NCI-H187 treated with DMSO at 0.1 percent for 48 hours (cell line): ENCODE measurements around the gene TTC28.
"Not testable (repeated sequence)": the region's sequence is repeated elsewhere in the genome, so short reads cannot be mapped to it uniquely, and the experiment has no call there.

Experiments used
- DNase-seq: peaks from one replicate; lab custom pipeline; 2025; lab: John Stamatoyannopoulos, UW

TTC28 gene

GRCh38 chr22:28560046-28560742 is 119.4 kb downstream of the TTC28 start:
- DNase-seq, result no peak

GRCh38 chr22:28557184-28557583 is 122.5 kb downstream of the TTC28 start:
- DNase-seq, result no peak

- DNase-seq, result not testable (repeated sequence)
These were observed 126.4 kb downstream of the TTC28 start for GRCh38 chr22:28553108-28553866.

- DNase-seq, result no peak
These were observed 131.2 kb downstream of the TTC28 start for GRCh38 chr22:28548406-28548805.

GRCh38 chr22:28547132-28547842 is 132.4 kb downstream of the TTC28 start:
- DNase-seq, result no peak

GRCh38 chr22:28544431-28544868 is 135.2 kb downstream of the TTC28 start:
- no peak for DNase-seq

- no peak for DNase-seq
These were observed 136.5 kb downstream of the TTC28 start for GRCh38 chr22:28542980-28543621.

- DNase-seq, result no peak
These were observed 138.5 kb downstream of the TTC28 start for GRCh38 chr22:28541137-28541536.

- no peak for DNase-seq
These were observed 140.7 kb downstream of the TTC28 start for GRCh38 chr22:28538922-28539321.

GRCh38 chr22:28530565-28530964 is 149.1 kb downstream of the TTC28 start:
- not testable (repeated sequence) for DNase-seq

- DNase-seq, result not testable (repeated sequence)
These were observed 150.5 kb downstream of the TTC28 start for GRCh38 chr22:28529144-28529543.

GRCh38 chr22:28521451-28521850 is 158.2 kb downstream of the TTC28 start:
- DNase-seq, result no peak

- no peak for DNase-seq
These were observed 165.3 kb downstream of the TTC28 start for GRCh38 chr22:28514321-28514821.

GRCh38 chr22:28512387-28512786 is 167.3 kb downstream of the TTC28 start:
- not testable (repeated sequence) for DNase-seq

GRCh38 chr22:28507896-28508295 is 171.7 kb downstream of the TTC28 start:
- DNase-seq, result no peak

- no peak for DNase-seq
These were observed 173.5 kb downstream of the TTC28 start for GRCh38 chr22:28506150-28506535.

- DNase-seq, result no peak
These were observed 174.1 kb downstream of the TTC28 start for GRCh38 chr22:28505416-28506149.

GRCh38 chr22:28500006-28500405 is 179.6 kb downstream of the TTC28 start:
- DNase-seq, result no peak

- DNase-seq, result no peak
These were observed 181.6 kb downstream of the TTC28 start for GRCh38 chr22:28498044-28498443.

- no peak for DNase-seq
These were observed 182.5 kb downstream of the TTC28 start for GRCh38 chr22:28497188-28497587.

- not testable (repeated sequence) for DNase-seq
These were observed 188.4 kb downstream of the TTC28 start for GRCh38 chr22:28491289-28491688.
